ENCODE measurements around the gene MOGAT1.

- no peak for TF ChIP-seq CTCF (conservative IDR thresholded peaks at IDR 0.05; ENCODE audit: low read depth, low read length)
- TF ChIP-seq EZH2 (IDR thresholded peaks at IDR 0.05; ENCODE audit: borderline replicate concordance, low read depth, low read length, poor library complexity, severe bottlenecking) = no peak
Measured at GRCh38 chr2:222707689-222708273, 36.3 kb downstream of the MOGAT1 start.

Data from A673 (cell line).